ENCODE results near the gene IL9R.

Gene IL9R

GRCh38 chrX:155997436-155997835 is at the start of gene IL9R:
Gene IL9R, plus strand, starts transcription at chrX:155997696. Its CDS starts 64 bp downstream, at chrX:155997760.
- Histone ChIP-seq H3K9me3 (ENCODE audit: low read length) (no peaks in the 10 kb centered on the region), H3K36me3 (ENCODE audit: insufficient read depth, low read length) (no peaks in the 10 kb centered on the region), H3K4me3 (ENCODE audit: low read depth in 1 of 2, low read length in 2 of 2) (no peak within 1 kb of the TSS), H3K27ac (ENCODE audit: low read depth, low read length) (no peak within 1 kb of the TSS), H3K27me3 (ENCODE audit: control insufficient read depth in 1 of 2, insufficient read depth in 2 of 2, low read length in 2 of 2) (no peaks in the 10 kb centered on the region), H3K9ac (ENCODE audit: low read length) (no peak within 1 kb of the TSS), H3K4me1 (ENCODE audit: insufficient read depth, low read length) (no peaks in the 10 kb centered on the region)

- Histone ChIP-seq H3K36me3 (ENCODE audit: insufficient read depth, low read length) (no peaks in the 10 kb centered on the region), H3K9me3 (ENCODE audit: low read length) (no peaks in the 10 kb centered on the region), H3K4me3 (ENCODE audit: low read depth in 1 of 2, low read length in 2 of 2) (no peak overlapping the region), H3K4me1 (ENCODE audit: insufficient read depth, low read length) (no peaks in the 10 kb centered on the region), H3K9ac (ENCODE audit: low read length) (no peak overlapping the region), H3K27ac (ENCODE audit: low read depth, low read length) (no peak overlapping the region), H3K27me3 (ENCODE audit: control insufficient read depth in 1 of 2, insufficient read depth in 2 of 2, low read length in 2 of 2) (no peaks in the 10 kb centered on the region)
These were observed 48.4 kb upstream of the IL9R start for GRCh38 chrX:155949098-155949497.

GRCh38 chrX:155951237-155951789 is 46.2 kb upstream of the IL9R start:
- Histone ChIP-seq H3K36me3 (ENCODE audit: insufficient read depth, low read length) (no peaks in the 10 kb centered on the region), H3K27me3 (ENCODE audit: control insufficient read depth in 1 of 2, insufficient read depth in 2 of 2, low read length in 2 of 2) (no peaks in the 10 kb centered on the region), H3K9ac (ENCODE audit: low read length) (no peak overlapping the region), H3K4me1 (ENCODE audit: insufficient read depth, low read length) (no peaks in the 10 kb centered on the region), H3K4me3 (ENCODE audit: low read depth in 1 of 2, low read length in 2 of 2) (no peak overlapping the region), H3K27ac (ENCODE audit: low read depth, low read length) (no peak overlapping the region), H3K9me3 (ENCODE audit: low read length) (no peaks in the 10 kb centered on the region)

GRCh38 chrX:155953055-155953454 is 44.4 kb upstream of the IL9R start:
- H3K4me3 ChIP-seq (ENCODE audit: low read depth in 1 of 2, low read length in 2 of 2), result no peak overlapping the region
- H3K9me3 ChIP-seq (ENCODE audit: low read length), result no peaks in the 10 kb centered on the region
- no peaks in the 10 kb centered on the region for H3K27me3 ChIP-seq (ENCODE audit: control insufficient read depth in 1 of 2, insufficient read depth in 2 of 2, low read length in 2 of 2)
- no peaks in the 10 kb centered on the region for H3K4me1 ChIP-seq (ENCODE audit: insufficient read depth, low read length)
- no peak overlapping the region for H3K27ac ChIP-seq (ENCODE audit: low read depth, low read length)
- H3K36me3 ChIP-seq (ENCODE audit: insufficient read depth, low read length), result no peaks in the 10 kb centered on the region
- no peak overlapping the region for H3K9ac ChIP-seq (ENCODE audit: low read length)

GRCh38 chrX:155954793-155955192 is 42.7 kb upstream of the IL9R start:
- Histone ChIP-seq H3K27ac (ENCODE audit: low read depth, low read length) (no peak overlapping the region), H3K4me3 (ENCODE audit: low read depth in 1 of 2, low read length in 2 of 2) (no peak overlapping the region), H3K36me3 (ENCODE audit: insufficient read depth, low read length) (no peaks in the 10 kb centered on the region), H3K27me3 (ENCODE audit: control insufficient read depth in 1 of 2, insufficient read depth in 2 of 2, low read length in 2 of 2) (no peaks in the 10 kb centered on the region), H3K9ac (ENCODE audit: low read length) (no peak overlapping the region), H3K9me3 (ENCODE audit: low read length) (no peaks in the 10 kb centered on the region), H3K4me1 (ENCODE audit: insufficient read depth, low read length) (no peaks in the 10 kb centered on the region)

GRCh38 chrX:155956099-155956498 is 41.4 kb upstream of the IL9R start:
- H3K4me1 ChIP-seq (ENCODE audit: insufficient read depth, low read length), result no peaks in the 10 kb centered on the region
- no peak overlapping the region for H3K9ac ChIP-seq (ENCODE audit: low read length)

GRCh38 chrX:155956649-155957048 is 40.8 kb upstream of the IL9R start:
- no peaks in the 10 kb centered on the region for H3K27me3 ChIP-seq (ENCODE audit: control insufficient read depth in 1 of 2, insufficient read depth in 2 of 2, low read length in 2 of 2)
- no peak overlapping the region for H3K9ac ChIP-seq (ENCODE audit: low read length)
- H3K9me3 ChIP-seq (ENCODE audit: low read length), result no peaks in the 10 kb centered on the region
- no peaks in the 10 kb centered on the region for H3K36me3 ChIP-seq (ENCODE audit: insufficient read depth, low read length)
- no peak overlapping the region for H3K4me3 ChIP-seq (ENCODE audit: low read depth in 1 of 2, low read length in 2 of 2)
- H3K4me1 ChIP-seq (ENCODE audit: insufficient read depth, low read length), result no peaks in the 10 kb centered on the region
- no peak overlapping the region for H3K27ac ChIP-seq (ENCODE audit: low read depth, low read length)

More at GRCh38 chrX:155956099-155956498, 41.4 kb upstream of the IL9R start:
- Histone ChIP-seq H3K36me3 (ENCODE audit: insufficient read depth, low read length) (no peaks in the 10 kb centered on the region), H3K27me3 (ENCODE audit: control insufficient read depth in 1 of 2, insufficient read depth in 2 of 2, low read length in 2 of 2) (no peaks in the 10 kb centered on the region), H3K27ac (ENCODE audit: low read depth, low read length) (no peak overlapping the region), H3K4me3 (ENCODE audit: low read depth in 1 of 2, low read length in 2 of 2) (no peak overlapping the region), H3K9me3 (ENCODE audit: low read length) (no peaks in the 10 kb centered on the region)

- Histone ChIP-seq H3K9me3 (ENCODE audit: low read length) (no peaks in the 10 kb centered on the region), H3K27ac (ENCODE audit: low read depth, low read length) (no peak overlapping the region), H3K9ac (ENCODE audit: low read length) (no peak overlapping the region), H3K27me3 (ENCODE audit: control insufficient read depth in 1 of 2, insufficient read depth in 2 of 2, low read length in 2 of 2) (no peaks in the 10 kb centered on the region), H3K36me3 (ENCODE audit: insufficient read depth, low read length) (no peaks in the 10 kb centered on the region), H3K4me3 (ENCODE audit: low read depth in 1 of 2, low read length in 2 of 2) (no peak overlapping the region), H3K4me1 (ENCODE audit: insufficient read depth, low read length) (no peaks in the 10 kb centered on the region)
These were observed 39.7 kb upstream of the IL9R start for GRCh38 chrX:155957843-155958242.

GRCh38 chrX:155959018-155959587 is 38.4 kb upstream of the IL9R start:
- H3K9ac ChIP-seq (ENCODE audit: low read length), result no peak overlapping the region
- H3K4me3 ChIP-seq (ENCODE audit: low read depth in 1 of 2, low read length in 2 of 2), result no peak overlapping the region
- H3K27ac ChIP-seq (ENCODE audit: low read depth, low read length), result no peak overlapping the region
- no peaks in the 10 kb centered on the region for H3K9me3 ChIP-seq (ENCODE audit: low read length)
- no peaks in the 10 kb centered on the region for H3K36me3 ChIP-seq (ENCODE audit: insufficient read depth, low read length)
- H3K4me1 ChIP-seq (ENCODE audit: insufficient read depth, low read length), result no peaks in the 10 kb centered on the region
- no peaks in the 10 kb centered on the region for H3K27me3 ChIP-seq (ENCODE audit: control insufficient read depth in 1 of 2, insufficient read depth in 2 of 2, low read length in 2 of 2)

GRCh38 chrX:155962906-155963305 is 34.6 kb upstream of the IL9R start:
- H3K27ac ChIP-seq (ENCODE audit: low read depth, low read length), result no peak overlapping the region
- H3K36me3 ChIP-seq (ENCODE audit: insufficient read depth, low read length), result no peaks in the 10 kb centered on the region
- H3K9me3 ChIP-seq (ENCODE audit: low read length), result no peaks in the 10 kb centered on the region
- H3K27me3 ChIP-seq (ENCODE audit: control insufficient read depth in 1 of 2, insufficient read depth in 2 of 2, low read length in 2 of 2), result no peaks in the 10 kb centered on the region
- H3K4me3 ChIP-seq (ENCODE audit: low read depth in 1 of 2, low read length in 2 of 2), result no peak overlapping the region
- no peaks in the 10 kb centered on the region for H3K4me1 ChIP-seq (ENCODE audit: insufficient read depth, low read length)
- H3K9ac ChIP-seq (ENCODE audit: low read length), result no peak overlapping the region

GRCh38 chrX:155966876-155967275 is 30.6 kb upstream of the IL9R start:
- no peaks in the 10 kb centered on the region for H3K9me3 ChIP-seq (ENCODE audit: low read length)
- no peak overlapping the region for H3K27ac ChIP-seq (ENCODE audit: low read depth, low read length)
- no peaks in the 10 kb centered on the region for H3K4me1 ChIP-seq (ENCODE audit: insufficient read depth, low read length)
- no peaks in the 10 kb centered on the region for H3K36me3 ChIP-seq (ENCODE audit: insufficient read depth, low read length)
- H3K27me3 ChIP-seq (ENCODE audit: control insufficient read depth in 1 of 2, insufficient read depth in 2 of 2, low read length in 2 of 2), result no peaks in the 10 kb centered on the region
- no peak overlapping the region for H3K9ac ChIP-seq (ENCODE audit: low read length)
- no peak overlapping the region for H3K4me3 ChIP-seq (ENCODE audit: low read depth in 1 of 2, low read length in 2 of 2)

GRCh38 chrX:155967653-155968325 is 29.7 kb upstream of the IL9R start:
- Histone ChIP-seq H3K27ac (ENCODE audit: low read depth, low read length) (no peak overlapping the region), H3K9ac (ENCODE audit: low read length) (no peak overlapping the region), H3K27me3 (ENCODE audit: control insufficient read depth in 1 of 2, insufficient read depth in 2 of 2, low read length in 2 of 2) (no peaks in the 10 kb centered on the region), H3K4me1 (ENCODE audit: insufficient read depth, low read length) (no peaks in the 10 kb centered on the region), H3K4me3 (ENCODE audit: low read depth in 1 of 2, low read length in 2 of 2) (no peak overlapping the region), H3K36me3 (ENCODE audit: insufficient read depth, low read length) (no peaks in the 10 kb centered on the region), H3K9me3 (ENCODE audit: low read length) (no peaks in the 10 kb centered on the region)
